K562 (cell line): ENCODE data around the gene CD79A. TPM values are rescaled to one million over a fixed set of nuclear protein-coding genes. Genes with fewer than 3 reads are reported as not detected.

Experiments used
- ATF1 ChIP-seq, 2 experiments: fragments of 450-650 bp in 1 of 2; IDR thresholded peaks; 2 replicates each; pipeline ENCODE4 v1.6.1; 2016; ENCODE audit warnings: missing compliant biosample characterization in 1 of 2, missing genetic modification characterization in 1 of 2
- BCOR ChIP-seq: fragments of 450-650 bp; IDR thresholded peaks from 2 replicates; pipeline ENCODE4 v1.6.1; 2016
- DPF2 ChIP-seq: fragments of 450-650 bp; IDR thresholded peaks from 2 replicates; pipeline ENCODE4 v1.6.1; 2016
- ELF2 ChIP-seq: fragments of 250-450 bp; sonication (Bioruptor Pico); IDR thresholded peaks from 2 replicates; pipeline ENCODE4 v1.5.0; 2021; ENCODE audit warnings: mild to moderate bottlenecking
- LARP7 ChIP-seq: fragments of 450-650 bp; IDR thresholded peaks from 2 replicates; pipeline ENCODE4 v1.6.1; 2016
- MTA3 ChIP-seq: fragments of 450-650 bp; formaldehyde crosslinking; IDR thresholded peaks from 2 replicates; pipeline ENCODE4 v1.6.1; 2017; ENCODE audit warnings: mild to moderate bottlenecking, borderline replicate concordance
- PCBP1 ChIP-seq: fragments of 200-400 bp; formaldehyde crosslinking; IDR thresholded peaks from 2 replicates; pipeline ENCODE4 v1.6.1; 2018; ENCODE audit warnings: mild to moderate bottlenecking, low read depth, low read length; ENCODE audit not compliant: poor library complexity, severe bottlenecking
- PHB2 ChIP-seq: fragments of 450-650 bp; IDR thresholded peaks from 2 replicates; pipeline ENCODE4 v1.6.1; 2017; ENCODE audit warnings: low read depth
- PHF8 ChIP-seq: fragments of 200-600 bp; sonication (generic); IDR thresholded peaks from 2 replicates; pipeline ENCODE4 v1.6.1; 2012; ENCODE audit warnings: mixed run types, mild to moderate bottlenecking, inconsistent platforms, low read length, moderate library complexity, borderline replicate concordance
- SMARCA5 ChIP-seq: fragments of 450-650 bp; IDR thresholded peaks from 2 replicates; pipeline ENCODE4 v1.6.1; 2016
- TBP ChIP-seq: optimal IDR thresholded peaks from 2 replicates; pipeline ENCODE3; 2011; ENCODE audit warnings: low read depth, low read length, improper control_type of control experiment
- TFE3 ChIP-seq: fragments of 450-650 bp; formaldehyde crosslinking; IDR thresholded peaks from 2 replicates; pipeline ENCODE4 v1.4.0; 2020; ENCODE audit warnings: mild to moderate bottlenecking, mixed read lengths
- ZBTB26 ChIP-seq: fragments of 450-650 bp; formaldehyde crosslinking; IDR thresholded peaks from 2 replicates; pipeline ENCODE4 v1.4.0; 2022; ENCODE audit warnings: missing genetic modification characterization
- polyA plus RNA-seq, 8 experiments: library from polyadenylated mRNA; depleted of rRNA in 4 of 8; stranded (reverse) in 5 of 8; unstranded in 3 of 8; fragments of >200 nt; fragmentation: Nextera tagmentation in 2 of 8; fragmentation: Illumina TruSeq in 1 of 8; extraction: Ambion mirVana in 2 of 8; extraction: Trizol in 1 of 8; gene quantifications; 2 replicates each; pipeline versions ENCODE4 v1.2.1 to v1.2.3, GENCODE V29; 2011 to 2014; ENCODE audit warnings: inconsistent platforms in 1 of 8, missing spikeins in 1 of 8
- total RNA-seq, 7 experiments: library from RNA; depleted of rRNA in 6 of 7; stranded (reverse); fragments of >200 nt in 6 of 7; fragmentation: Illumina TruSeq in 2 of 7; extraction: Trizol in 2 of 7; gene quantifications; 2 replicates each; pipeline versions ENCODE4 v1.2.1 to v1.2.3, GENCODE V29; 2011 to 2021; ENCODE audit warnings: low replicate concordance in 1 of 7
- TF ChIP-seq, protein P1 (sequence below), 2 experiments: fragments of 200-800 bp in 1 of 2; sonication (Bioruptor generic) in 1 of 2; sonication (generic) in 1 of 2; formaldehyde crosslinking in 1 of 2; IDR thresholded peaks in 1 of 2; conservative IDR thresholded peaks in 1 of 2; 2 replicates each; pipeline versions ENCODE4 v1.5.0 to v1.6.1; 2016 to 2020; ENCODE audit warnings: missing compliant biosample characterization in 1 of 2, missing genetic modification characterization in 1 of 2, missing genetic modification reagents in 1 of 2
- TF ChIP-seq, protein P2 (sequence below): fragments of 250-450 bp; sonication (Bioruptor Pico); IDR thresholded peaks from 2 replicates; pipeline ENCODE4 v1.5.0; 2021
- TF ChIP-seq, protein P3 (sequence below): fragments of 200-800 bp; sonication (Bioruptor generic); IDR thresholded peaks from 2 replicates; pipeline ENCODE4 v1.6.1; 2017; ENCODE audit warnings: missing genetic modification characterization, missing compliant biosample characterization

CD79A gene
- total and polyA plus RNA-seq, 9 of the 15 experiments (the other 6 are each of a cell fraction or from before 2014, with no cell fraction given), result 0.04 to 0.72 (median 0.17) TPM; not detected in 3

DNA sequence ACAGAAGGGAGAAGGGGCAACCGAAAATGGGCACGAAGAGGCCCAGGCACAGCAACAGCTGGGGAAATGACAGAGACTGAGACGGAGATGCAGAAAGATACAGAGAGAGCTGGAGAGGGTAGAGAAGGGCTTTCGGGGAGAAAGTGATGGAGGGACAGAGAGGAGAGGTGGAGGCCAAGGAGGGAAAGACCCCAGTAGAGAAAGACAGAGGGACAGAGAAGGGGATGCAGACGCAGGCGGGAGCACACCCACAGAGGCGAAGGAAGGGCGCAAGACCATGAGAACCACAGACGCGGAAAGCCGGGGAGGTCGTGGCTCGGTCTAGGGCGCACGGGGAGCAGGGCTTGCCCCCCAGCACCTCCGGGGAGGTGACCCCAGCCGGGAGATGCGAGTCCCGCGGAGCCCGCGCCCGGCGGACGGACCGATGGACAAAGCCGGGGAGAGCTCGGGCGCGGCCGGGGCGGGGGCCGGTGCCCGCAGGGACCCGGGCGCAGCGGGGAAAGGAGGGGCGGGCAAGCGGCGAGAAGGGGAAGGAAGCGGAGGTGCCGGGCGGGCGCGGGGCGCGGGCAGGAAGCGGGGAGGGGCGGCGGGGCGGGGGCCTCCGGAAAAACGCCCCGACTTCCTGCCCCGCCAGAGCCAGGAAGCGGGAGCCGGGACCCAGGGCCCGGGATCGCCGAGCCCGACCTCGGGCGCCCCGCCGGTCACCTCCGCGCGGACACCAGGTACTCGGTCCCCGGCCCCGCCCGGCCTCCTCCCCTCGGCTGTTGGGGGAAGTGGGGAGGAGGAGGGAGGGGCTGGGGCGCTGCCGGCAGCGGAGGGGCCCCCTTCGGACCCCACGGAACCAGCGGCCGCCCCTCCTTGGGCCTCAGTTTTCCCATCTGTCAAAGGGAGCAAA, 5.7 kb downstream of the CD79A start, which contains the start of gene ARHGEF1 (continued):
- TF ChIP-seq, protein P1, sequence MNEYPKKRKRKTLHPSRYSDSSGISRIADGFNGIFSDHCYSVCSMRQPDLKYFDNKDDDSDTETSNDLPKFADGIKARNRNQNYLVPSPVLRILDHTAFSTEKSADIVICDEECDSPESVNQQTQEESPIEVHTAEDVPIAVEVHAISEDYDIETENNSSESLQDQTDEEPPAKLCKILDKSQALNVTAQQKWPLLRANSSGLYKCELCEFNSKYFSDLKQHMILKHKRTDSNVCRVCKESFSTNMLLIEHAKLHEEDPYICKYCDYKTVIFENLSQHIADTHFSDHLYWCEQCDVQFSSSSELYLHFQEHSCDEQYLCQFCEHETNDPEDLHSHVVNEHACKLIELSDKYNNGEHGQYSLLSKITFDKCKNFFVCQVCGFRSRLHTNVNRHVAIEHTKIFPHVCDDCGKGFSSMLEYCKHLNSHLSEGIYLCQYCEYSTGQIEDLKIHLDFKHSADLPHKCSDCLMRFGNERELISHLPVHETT (CRISPR knock-in tag; conservative IDR thresholded peaks at IDR 0.05 in 1 of 2, IDR thresholded peaks at IDR 0.05 in 1 of 2), result peak in 1 of 2 experiments; percentile 76; a peak in 1 of 4 replicates
- 0 out of 2 replicates have a peak, but pooled peaks have one; percentile 41 for TF ChIP-seq SMARCA5
- TF ChIP-seq PHB2, result 0 out of 2 replicates have a peak, but pooled peaks have one; percentile 19
- TF ChIP-seq MTA3, result 0 out of 2 replicates have a peak, but pooled peaks have one; percentile 12
- peak; percentile 55 for TF ChIP-seq PCBP1
- TF ChIP-seq ZBTB26, result 0 out of 2 replicates have a peak, but pooled peaks have one; percentile 67
- TF ChIP-seq TFE3 (CRISPR knock-in tag), result no peak
- TF ChIP-seq LARP7, result peak; percentile 74; the same call in 1 of the 2 replicates
- 0 out of 2 replicates have a peak, but pooled peaks have one; percentile 26 for TF ChIP-seq BCOR
- TF ChIP-seq, protein P2, sequence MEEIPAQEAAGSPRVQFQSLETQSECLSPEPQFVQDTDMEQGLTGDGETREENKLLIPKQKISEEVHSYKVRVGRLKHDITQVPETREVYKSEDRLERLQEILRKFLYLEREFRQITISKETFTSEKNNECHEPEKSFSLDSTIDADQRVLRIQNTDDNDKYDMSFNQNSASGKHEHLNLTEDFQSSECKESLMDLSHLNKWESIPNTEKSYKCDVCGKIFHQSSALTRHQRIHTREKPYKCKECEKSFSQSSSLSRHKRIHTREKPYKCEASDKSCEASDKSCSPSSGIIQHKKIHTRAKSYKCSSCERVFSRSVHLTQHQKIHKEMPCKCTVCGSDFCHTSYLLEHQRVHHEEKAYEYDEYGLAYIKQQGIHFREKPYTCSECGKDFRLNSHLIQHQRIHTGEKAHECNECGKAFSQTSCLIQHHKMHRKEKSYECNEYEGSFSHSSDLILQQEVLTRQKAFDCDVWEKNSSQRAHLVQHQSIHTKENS (CRISPR knock-in tag), result no peak
- TF ChIP-seq ATF1 (CRISPR knock-in tag; IDR thresholded peaks at IDR 0.05), result no peak
- TF ChIP-seq ATF1 (tag; IDR thresholded peaks at IDR 0.05), result no peak
- TF ChIP-seq PHF8, result peak; percentile 45; the same call in 1 of the 2 replicates
- 0 out of 2 replicates have a peak, but pooled peaks have one; percentile 33 for TF ChIP-seq DPF2
- peak; percentile 50; the same call in 1 of the 2 replicates for TF ChIP-seq ELF2 (CRISPR knock-in tag)
- TF ChIP-seq, protein P3, sequence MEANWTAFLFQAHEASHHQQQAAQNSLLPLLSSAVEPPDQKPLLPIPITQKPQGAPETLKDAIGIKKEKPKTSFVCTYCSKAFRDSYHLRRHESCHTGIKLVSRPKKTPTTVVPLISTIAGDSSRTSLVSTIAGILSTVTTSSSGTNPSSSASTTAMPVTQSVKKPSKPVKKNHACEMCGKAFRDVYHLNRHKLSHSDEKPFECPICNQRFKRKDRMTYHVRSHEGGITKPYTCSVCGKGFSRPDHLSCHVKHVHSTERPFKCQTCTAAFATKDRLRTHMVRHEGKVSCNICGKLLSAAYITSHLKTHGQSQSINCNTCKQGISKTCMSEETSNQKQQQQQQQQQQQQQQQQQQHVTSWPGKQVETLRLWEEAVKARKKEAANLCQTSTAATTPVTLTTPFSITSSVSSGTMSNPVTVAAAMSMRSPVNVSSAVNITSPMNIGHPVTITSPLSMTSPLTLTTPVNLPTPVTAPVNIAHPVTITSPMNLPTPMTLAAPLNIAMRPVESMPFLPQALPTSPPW, result peak; percentile 91
- peak; percentile 29 for TF ChIP-seq TBP
